Superior temporal gyrus (tissue), 1 donor: Measurements from ENCODE around the gene NUDCD3.
"Not testable (repeated sequence)": the region's sequence is repeated elsewhere in the genome, so short reads cannot be mapped to it uniquely, and the experiment has no call there.

Experiments used
- DNase-seq: peaks from one replicate; pipeline ENCODE4 v3.0.0-alpha.2; 2016; ENCODE audit errors: extremely low spot score

NUDCD3 gene

GRCh38 chr7:44448922-44449583, 41.4 kb downstream of the NUDCD3 start:
- no peak for DNase-seq

- DNase-seq, result no peak
These were observed 42.5 kb downstream of the NUDCD3 start for GRCh38 chr7:44447874-44448425.

GRCh38 chr7:44445986-44446671, 44.3 kb downstream of the NUDCD3 start:
- peak; percentile 87 for DNase-seq

- no peak for DNase-seq
These were observed 49.4 kb downstream of the NUDCD3 start for GRCh38 chr7:44441079-44441478.

DNA sequence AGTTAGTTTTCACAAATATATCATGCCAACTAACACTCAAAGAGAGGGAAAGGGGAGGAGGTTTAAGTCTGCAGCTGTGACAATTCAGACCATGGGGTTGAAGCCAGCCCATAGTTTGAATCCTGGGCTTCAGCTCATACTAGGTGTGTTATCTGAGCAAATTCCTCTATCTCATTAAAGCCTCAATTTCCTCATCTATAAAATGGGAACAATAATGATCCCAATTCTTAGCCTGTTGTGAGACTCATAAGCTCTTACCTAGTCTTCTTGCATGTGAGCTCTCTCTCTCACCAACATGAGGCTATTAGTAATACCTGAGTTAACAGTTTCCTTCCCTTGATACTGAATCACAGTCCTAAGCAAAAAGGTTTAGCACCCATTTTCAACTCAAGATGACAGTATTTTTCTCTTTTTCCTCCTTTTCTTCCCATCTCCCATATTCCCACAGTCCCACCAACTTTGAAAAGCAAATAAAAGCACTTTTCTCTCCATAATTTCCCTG, 49.8 kb downstream of the NUDCD3 start:
- DNase-seq, result no peak

DNA sequence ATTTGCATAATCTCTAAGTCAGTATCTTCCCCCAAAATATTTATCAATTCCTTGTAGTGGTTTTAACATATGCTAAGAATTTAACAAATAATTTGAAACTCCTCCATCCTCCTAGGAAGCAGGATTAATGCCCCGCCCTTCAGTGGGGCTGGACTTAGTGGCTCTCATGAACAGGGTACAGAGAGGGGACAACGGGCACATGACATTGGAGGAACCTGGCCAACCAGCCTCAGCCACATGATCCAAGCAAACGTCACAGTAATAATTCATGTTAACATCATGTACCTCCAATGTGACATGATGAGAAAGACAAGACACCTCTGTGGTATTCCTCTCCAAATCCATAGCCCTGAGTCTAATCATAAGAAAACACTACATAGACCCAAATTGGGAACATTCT, 50.5 kb downstream of the NUDCD3 start:
- no peak for DNase-seq

GRCh38 chr7:44438816-44439215, 51.6 kb downstream of the NUDCD3 start:
- no peak for DNase-seq

DNA sequence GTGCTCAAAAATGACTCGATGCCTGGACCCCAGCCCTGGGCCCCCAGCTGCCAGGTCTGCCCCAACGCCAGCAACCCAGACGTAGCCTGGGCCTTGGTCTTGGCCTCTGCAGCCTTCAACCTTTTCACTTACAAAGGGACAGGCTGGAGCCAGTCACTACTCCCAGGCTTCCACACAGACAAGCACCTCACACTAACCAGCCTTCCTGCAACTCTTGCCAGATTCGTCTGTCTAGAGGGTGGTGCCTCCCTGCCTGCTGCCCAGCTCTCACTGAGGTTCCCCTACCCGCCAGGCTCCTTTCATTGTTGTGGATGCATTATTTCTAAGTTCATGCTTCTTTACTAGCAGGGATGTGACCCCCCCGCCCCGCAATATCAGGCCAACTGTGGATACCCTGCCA, 56.3 kb downstream of the NUDCD3 start:
- DNase-seq, result no peak

DNA sequence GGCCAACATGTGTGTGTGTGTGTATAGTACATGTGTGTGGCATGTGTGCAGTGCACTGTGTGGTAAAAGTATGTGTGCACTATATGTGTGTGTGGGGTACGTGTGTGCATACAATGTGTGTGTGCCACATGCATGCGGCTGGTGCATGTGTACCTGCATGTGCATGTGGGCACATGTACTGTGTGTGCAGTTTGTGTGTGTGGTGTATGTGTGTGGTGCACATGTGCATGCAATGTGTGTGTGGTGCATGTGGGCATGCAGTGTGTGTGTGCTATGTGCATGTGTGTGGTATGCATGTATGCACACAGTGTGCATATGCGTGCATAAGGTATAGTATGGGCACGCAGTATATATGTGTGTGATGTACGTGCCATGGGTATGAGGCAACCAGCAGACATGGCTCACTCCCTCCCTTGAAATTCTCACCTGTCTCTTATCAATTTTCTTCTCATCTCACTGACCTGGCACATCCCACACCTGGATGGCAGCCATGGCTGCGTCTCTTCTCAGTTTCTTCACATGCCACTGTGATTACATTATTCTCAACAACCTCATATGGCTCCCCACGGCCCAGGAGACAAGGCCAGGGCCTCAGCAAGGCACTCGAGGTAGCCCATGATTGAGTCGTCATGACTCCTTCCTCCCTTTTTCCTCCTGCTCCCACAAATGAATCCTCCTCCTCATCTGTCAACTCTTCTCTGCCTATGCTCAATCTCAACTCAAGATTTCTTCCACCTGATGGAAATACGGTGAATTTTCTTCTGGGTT, 57.0 kb downstream of the NUDCD3 start:
- no peak for DNase-seq

GRCh38 chr7:44432381-44432977, 58.0 kb downstream of the NUDCD3 start:
- no peak for DNase-seq

- DNase-seq, result no peak
These were observed 59.3 kb downstream of the NUDCD3 start for GRCh38 chr7:44431091-44431608.

GRCh38 chr7:44430054-44430453, 60.4 kb downstream of the NUDCD3 start:
- no peak for DNase-seq

DNA sequence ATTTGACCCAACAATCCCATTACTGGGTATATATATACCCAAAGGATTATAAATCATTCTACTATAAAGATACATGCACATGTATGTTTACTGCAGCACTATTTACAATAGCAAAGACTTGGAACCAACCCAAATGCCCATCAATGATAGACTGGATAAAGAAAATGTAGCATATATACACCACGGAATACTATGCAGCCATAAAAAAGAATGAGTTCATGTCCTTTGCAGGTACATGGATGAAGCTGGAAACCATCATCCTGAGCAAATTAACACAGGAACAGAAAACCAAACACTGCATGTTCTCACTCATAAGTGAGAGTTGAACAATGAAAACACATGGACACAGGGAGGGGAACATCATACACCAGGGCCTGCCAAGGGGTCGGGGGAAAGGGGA, 65.7 kb downstream of the NUDCD3 start:
- not testable (repeated sequence) for DNase-seq

GRCh38 chr7:44416941-44417340, 73.5 kb downstream of the NUDCD3 start:
- no peak for DNase-seq

DNA sequence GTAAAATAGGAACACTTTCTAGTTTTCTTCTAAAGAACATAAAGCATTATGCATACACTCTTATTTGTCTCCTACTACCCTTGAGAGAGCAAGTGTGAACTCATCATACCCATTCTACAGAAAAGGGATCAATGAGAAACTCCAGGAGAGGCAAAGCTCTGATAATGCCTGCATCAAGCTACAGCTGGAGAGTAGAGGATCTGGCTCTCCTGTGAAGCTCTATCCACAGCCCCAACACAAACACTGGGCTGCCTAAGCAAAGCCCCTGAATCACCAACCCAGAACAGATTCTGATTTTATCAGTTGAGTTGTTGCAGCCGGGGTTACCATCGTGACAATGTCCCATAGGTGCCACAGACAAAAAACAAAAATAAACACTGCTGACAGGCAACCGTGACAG, 74.9 kb downstream of the NUDCD3 start:
- DNase-seq, result no peak

DNA sequence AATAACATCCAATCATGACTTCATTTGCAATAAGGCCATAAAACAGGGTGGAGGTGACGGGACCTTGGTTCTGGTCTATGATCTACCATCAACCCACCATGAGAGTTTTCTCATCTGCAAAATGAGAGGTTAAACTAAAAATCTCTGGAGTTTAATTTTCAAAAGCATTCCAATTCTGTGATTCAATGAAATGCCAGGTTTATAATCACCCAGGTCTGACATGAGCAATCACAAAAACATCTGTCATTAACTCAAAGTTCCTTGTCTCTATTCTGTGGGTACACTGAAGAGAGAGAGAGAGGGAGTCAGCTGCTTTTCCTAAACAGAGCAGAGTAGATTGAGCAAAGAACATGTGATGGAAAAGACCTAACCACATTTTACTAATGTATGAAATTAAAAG, 75.4 kb downstream of the NUDCD3 start:
- no peak for DNase-seq

DNA sequence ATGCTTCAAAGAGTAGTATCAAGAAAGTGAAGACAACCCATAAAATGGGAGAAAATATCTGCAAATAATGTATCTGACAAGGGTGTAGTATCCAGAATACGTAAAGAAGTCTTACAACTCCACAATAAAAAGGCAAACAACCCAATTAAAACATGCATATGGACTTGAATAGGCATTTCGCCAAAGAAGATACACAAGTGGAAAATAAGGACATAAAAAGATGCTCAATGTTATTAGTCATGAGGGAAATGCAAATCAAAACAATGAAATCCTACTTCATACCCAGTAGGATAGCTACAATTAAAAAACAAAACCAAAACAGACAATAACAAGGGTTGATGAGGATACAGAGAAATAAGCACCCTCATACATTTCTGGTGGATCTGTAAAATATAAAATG, 79.2 kb downstream of the NUDCD3 start:
- no peak for DNase-seq

GRCh38 chr7:44408596-44408995, 81.9 kb downstream of the NUDCD3 start:
- DNase-seq, result no peak

DNA sequence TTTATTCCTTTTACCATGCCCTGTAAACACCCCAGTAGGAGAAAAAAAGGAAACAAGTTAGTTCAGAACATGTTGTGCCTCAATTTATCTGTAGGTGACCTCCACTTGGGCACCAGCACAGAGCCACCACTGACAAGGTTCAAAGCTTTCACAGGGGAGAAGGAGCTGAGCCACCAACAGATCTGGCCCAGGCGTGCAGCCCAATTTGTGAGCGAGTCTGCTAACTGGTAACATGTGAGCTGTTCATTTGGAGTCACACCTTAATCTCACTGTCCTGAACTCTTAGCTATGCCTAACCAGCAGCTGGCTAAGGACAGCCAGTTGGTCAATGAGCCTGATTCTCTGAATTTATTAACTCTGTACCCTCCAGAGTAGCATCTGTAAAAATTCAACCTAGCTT, 86.7 kb downstream of the NUDCD3 start:
- no peak for DNase-seq

DNA sequence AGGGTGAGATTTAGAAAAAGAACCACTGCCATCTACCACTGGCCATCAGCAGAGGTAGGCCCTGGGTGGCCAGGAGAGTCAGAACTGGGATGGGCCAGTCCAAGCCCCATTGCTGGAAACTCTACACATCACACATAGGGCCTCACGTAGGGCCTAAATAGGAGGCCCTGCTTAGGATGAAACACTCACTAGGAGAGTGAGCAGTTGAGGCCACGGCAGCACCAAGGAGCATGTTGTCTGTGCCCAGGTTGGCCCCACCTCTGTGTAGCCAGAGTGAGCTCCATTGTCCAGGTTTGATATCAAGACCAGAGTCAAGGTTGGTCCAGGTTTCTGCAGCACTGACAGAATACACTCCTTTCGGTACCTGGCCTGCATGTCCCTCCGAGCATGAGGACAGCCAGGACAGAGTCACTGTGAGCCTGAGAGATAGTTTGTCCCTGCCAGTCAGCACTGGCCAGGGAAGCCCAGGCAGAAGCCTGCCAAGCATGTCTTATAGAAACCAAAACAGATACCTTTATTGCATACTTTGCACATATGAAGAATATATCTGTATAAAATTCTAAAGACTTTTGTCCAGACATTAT, 87.2 kb downstream of the NUDCD3 start:
- DNase-seq, result no peak

DNA sequence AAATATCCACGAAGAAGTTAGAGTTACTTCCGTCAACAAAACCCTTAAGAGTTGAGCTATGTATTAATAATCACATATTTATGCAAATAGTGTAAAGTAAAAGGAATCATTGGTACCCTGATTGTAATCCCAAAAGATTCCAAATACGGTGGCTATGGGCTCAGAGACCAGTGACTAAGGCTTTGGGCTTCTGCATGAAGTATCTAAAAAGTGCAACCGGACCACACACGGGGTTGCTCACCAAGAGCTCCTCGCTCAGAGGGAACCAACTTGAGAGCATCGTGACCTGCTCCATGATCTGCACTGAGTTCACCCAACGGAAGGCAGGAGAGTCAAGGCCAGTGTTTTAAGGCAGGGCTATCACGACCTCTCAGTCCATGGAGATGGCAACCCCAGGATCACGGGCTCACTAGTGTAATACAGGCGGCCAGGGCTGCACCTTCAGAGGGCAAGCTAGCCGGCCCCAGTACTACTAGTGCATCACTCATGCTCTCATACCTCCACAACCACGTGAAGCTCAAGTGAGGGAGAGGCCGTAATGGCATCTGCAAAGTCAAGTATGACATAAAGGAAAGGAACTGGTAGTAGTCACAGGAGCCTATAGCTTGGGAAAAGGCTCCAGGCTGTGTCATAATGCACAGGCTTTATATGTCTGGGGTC, 87.9 kb downstream of the NUDCD3 start:
- no peak for DNase-seq
